GM12874 (cell line): ENCODE measurements around the gene GART.

Experiments used
- CTCF ChIP-seq: IDR thresholded peaks from 2 replicates; pipeline ENCODE4 v1.5.1; 2011; ENCODE audit warnings: low read depth, mild to moderate bottlenecking, control low read depth, low read length, moderate library complexity; ENCODE audit not compliant: insufficient read depth

The GART gene

GRCh38 chr21:33496345-33496744 lies 45.6 kb downstream of the GART start:
- TF ChIP-seq CTCF: no peak

- TF ChIP-seq CTCF: no peak
Measured at GRCh38 chr21:33495743-33496142, 46.2 kb downstream of the GART start.

DNA sequence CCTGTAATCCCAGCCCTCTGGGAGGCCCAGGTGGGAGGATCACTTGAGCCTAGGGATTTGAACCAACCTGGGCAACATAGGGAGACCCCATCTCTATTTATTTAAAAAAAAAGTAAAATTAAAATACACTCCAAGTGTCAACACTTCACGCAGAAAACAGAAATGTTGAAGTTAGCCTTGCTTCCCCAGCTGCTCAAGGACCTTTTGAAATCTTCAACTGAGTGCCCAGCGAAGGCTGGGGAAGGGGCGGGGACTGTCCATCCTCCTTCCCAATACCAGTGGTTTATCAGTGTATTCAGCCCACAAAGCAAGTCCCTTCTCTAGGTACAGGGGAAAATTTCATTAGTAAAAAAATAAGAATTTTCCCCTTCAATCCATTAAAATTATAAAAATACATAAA lies 48.2 kb downstream of the GART start:
- TF ChIP-seq CTCF: no peak

DNA sequence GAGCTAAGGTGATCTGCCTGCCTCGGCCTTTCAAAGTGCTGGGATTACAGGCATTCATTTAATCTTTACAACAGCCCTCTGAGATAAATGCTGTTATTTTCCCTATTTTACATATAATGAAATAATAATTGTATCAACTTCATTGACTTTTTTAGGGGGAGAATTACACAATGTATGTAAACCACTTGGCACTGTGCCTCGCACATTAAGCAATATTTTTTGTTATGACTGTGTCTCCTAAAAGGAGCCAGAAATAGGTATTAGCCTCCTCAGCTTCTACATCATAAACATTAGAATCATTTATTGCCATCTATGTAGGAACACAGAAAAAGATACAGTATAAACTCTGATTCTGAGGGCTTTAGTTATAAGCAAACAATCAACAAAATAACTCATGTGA lies 49.3 kb downstream of the GART start:
- TF ChIP-seq CTCF: no peak

DNA sequence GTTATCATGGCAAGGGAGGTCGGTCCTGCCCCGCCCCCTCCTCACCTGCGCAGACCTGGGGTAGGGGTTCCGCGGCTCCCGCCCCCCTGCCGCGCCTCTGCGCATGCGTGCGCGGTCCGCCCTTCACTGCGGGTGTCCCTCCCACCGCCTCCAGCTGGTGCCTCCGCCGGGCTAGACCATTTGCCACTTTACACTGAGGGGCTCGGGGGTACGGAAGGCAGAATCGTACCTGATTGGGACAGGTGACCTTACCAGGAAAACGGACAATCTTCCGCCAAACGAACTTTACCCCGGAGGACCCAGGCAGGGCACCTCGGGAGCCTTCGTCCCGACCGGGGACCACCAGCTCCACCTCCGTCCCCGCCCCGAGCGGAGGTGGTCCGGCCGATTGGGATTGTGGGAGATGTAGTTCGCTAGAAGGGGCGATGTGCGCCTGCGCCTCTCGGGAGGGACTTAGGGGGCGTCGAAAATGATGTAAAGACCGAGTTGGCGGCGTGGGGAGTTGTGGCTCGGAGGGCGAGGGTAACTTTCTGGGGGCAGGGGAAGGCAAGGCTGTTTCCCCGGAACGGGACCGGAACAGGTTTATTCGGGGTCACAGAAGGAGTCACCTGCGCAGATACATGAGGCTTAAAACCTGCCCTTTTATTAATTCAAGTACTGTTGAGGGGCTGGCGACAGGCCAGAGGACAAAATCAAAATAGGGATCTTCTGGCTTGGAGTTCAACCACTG lies 50.4 kb downstream of the GART start, which contains the start of gene DNAJC28:
Gene DNAJC28 (minus strand): TSS at position 344 of the 730 bp plus-strand sequence. CDS start 2,323 bp downstream, outside the sequence.
- no peak for TF ChIP-seq CTCF

DNA sequence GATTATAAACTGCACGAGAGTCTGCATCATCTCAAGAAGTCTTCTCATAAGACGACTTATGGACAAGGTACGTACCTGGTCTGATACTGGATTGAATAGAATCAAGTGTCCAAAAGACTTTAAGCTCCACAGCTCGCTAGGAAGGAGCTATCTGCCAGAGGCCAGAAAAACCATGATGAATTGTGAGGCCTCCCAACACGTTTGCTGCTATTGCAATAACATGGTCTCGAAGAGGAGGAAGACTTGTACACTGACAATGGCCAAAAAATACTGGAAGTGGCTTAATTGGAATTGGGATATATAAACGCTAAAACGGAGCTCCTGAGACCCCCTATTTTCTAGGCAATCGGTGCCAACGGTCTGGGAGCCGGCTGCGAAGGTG lies 50.9 kb downstream of the GART start:
- TF ChIP-seq CTCF: no peak

DNA sequence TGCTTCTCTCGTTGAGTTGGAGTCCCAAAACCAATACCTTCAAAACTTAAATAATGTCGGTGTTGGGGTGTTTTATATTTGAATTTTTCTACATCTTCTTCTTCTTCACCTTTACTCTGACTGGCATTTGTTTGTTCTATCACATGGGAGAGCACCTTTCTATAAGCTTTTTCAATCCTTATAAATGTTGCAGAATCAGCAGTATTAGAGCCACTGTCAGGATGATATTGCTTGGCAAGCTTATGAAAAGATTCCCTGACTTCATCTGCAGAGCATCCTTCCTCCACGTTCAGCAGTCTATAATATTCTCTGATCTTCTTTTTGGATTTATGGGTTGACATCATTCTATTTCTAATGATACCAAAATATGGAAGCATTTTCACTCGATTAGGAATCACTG lies 53.0 kb downstream of the GART start:
- no peak for TF ChIP-seq CTCF
